GM18867 (cell line): ENCODE measurements around the gene MRPL28.
"Not testable (repeated sequence)": the region's sequence is repeated elsewhere in the genome, so short reads cannot be mapped to it uniquely, and the experiment has no call there.

ENCODE experiments used
- ATAC-seq: cut with Tn5 transposase; IDR thresholded peaks from one replicate; pipeline ENCODE4 v1.9.1; 2021; ENCODE audit warnings: mild to moderate bottlenecking, moderate library complexity; ENCODE audit not compliant: unreplicated experiment

Gene MRPL28

GRCh38 chr16:370443-370842, at the start of gene MRPL28:
Gene MRPL28, minus strand, starts transcription at chr16:370538. Its CDS starts 320 bp downstream, at chr16:370218.
- ATAC-seq: peak; percentile 79

- ATAC-seq: not testable (repeated sequence)
Observed at GRCh38 chr16:415170-415498, 44.8 kb upstream of the MRPL28 start.

DNA sequence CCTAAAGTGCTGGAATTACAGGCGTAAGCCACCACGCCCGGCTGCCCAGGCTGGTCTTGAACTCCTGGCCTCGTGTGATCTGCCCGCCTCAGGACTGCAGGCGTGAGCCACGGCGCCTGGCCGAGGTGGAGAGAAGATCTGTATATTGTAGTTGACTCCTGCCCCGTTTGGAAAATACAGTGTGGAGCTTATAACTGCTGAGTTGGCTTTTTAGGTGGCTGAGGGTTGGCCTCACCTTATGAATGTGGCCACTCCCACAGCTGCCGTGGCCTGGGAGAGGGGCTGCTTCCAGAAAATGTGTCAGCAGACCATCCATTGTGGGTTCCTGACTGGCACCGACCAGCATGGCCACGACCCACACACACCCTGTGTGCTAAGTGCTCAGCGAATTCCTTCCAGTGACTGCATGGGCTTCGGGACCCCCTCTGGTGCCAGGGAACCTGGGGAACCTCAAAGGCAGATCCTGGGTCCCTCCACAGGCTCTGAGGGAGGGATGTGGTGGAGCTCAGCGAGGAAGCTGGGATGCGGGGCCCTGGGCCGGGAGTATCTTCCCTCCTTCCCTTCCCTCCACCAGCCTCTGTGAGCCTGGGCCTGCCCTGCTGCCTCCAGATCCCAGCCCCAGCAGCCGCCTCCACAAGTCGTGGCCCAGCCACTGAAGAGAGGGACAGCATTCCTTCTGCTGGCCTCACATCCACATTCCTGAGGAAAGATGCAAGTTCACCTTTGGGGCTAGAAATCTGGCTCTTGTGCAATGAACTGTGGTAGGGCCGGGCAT, 44.2 kb upstream of the MRPL28 start:
- no peak for ATAC-seq

DNA sequence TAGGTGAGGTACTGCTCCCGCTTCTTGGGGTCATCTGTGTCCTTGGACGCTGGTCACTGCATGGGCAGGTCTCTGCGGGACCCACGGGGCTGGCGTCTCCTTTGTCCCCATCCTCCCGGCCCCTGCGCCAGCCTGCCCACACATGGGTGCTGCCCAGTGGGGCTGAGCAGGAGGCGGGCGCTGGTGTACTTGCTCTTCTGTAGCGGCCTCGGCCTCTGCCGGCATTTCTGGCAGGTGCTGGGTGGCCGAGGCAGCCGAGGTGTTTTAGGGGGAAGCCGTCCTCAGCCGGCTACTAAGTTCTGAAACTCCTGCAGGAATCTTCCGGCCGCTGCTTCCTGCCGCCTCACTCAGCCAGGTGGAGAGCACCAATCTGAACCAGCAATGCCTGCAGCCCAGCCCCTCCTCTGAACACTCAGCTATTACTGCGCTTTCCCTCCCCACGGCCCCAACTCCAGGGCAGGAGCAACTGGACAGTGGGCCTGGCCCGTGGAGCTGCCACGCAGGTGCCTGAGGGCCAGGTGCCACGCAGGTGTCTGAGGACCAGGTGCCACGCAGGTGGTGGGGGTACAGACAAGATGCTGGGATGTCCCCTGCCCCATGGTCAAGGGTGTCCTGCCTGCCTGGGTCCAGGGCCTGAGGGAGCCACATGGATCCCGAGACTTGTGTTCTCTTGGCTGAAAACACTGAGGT, 41.4 kb upstream of the MRPL28 start:
- no peak for ATAC-seq

- no peak for ATAC-seq
Observed at GRCh38 chr16:410516-411178, 40.3 kb upstream of the MRPL28 start.

DNA sequence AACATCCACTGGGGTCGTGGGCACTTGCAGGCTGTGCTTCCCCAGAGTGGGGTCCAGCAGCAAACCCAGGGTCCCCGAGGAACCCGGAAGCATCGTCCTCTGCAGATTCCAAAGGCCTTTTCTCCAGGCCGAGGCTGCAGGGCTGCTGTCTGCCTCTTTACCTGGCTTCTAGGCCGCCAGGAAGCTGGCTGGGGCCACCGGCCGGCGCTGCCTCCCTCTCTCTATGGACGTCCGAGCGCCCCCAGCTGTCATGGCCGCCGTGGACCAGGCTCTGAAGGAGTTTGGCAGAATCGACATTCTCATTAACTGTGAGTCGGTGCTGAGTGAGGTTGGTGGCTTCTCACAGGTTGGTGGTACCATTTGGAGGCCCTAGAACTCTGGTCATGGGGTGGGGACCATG, 36.9 kb upstream of the MRPL28 start:
- ATAC-seq: no peak

DNA sequence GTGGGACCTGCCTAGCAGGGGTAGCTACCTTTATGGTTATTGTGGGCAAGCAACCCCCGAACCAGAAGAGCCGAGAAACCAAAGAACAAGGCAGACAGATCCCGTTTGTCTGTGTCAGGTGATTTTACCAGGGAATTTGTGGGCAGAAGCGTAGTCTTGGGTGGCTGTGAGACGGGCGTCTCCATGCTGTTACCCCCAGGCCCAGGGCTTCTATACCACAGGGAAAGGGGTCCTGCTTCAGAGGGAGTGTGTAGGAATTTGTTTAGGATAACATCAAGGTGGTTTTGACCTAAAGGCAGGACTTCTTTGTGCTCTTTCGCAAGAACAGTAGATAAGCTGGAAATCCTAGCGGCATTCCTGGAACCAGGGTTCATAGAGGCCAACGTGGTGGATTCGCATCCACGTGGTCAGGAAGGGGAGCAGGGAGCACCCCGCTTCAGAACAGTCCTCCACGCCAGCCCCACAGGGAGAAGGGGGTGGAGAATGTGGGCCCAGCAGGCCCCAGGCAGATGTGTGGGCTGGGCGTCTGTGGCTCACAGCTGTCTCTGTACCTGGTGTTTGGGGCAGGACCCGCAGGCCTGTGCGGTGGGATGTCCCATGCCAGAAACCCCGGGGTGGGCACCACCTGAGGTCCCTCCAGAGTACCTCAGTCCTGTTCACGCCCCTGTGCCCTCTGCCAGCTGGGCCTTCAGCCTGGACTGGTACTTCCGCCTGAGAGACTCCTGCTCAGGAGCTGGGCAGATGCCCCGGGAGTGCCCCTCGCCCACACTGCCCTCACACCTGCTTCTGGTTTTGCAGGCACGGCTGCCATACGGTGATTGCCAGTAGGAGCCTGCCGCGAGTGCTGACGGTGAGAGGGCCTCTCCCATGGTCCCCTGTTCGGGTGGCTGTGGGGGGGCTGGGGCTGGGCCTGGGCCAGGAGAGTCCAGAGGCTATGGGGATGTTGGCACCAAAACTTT, 35.5 kb upstream of the MRPL28 start:
- no peak for ATAC-seq

DNA sequence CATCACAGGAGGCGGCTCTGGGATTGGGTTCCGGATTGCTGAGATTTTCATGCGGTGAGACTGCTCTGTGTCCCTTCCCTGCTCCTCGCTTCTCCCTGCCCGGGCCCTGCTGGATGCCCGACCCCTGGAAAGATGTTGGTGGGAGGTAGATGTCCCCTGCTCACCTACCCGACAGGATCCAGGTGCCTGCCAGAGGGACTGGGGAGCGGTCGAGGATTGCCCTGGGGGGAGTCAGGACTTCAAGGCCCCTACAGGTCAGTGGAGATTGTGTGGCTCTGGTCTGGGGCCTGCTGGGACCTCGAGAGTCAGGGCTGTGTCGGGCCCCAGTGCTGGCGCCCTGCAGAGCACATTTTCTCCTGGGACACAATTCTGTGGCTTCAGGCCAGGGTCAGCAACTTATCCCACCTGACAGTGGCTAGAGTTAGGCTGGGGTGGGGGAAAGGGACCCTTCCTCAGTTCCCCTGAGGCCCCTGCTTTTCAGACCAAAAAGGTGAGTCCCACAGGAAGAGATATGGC, 34.7 kb upstream of the MRPL28 start:
- no peak for ATAC-seq

DNA sequence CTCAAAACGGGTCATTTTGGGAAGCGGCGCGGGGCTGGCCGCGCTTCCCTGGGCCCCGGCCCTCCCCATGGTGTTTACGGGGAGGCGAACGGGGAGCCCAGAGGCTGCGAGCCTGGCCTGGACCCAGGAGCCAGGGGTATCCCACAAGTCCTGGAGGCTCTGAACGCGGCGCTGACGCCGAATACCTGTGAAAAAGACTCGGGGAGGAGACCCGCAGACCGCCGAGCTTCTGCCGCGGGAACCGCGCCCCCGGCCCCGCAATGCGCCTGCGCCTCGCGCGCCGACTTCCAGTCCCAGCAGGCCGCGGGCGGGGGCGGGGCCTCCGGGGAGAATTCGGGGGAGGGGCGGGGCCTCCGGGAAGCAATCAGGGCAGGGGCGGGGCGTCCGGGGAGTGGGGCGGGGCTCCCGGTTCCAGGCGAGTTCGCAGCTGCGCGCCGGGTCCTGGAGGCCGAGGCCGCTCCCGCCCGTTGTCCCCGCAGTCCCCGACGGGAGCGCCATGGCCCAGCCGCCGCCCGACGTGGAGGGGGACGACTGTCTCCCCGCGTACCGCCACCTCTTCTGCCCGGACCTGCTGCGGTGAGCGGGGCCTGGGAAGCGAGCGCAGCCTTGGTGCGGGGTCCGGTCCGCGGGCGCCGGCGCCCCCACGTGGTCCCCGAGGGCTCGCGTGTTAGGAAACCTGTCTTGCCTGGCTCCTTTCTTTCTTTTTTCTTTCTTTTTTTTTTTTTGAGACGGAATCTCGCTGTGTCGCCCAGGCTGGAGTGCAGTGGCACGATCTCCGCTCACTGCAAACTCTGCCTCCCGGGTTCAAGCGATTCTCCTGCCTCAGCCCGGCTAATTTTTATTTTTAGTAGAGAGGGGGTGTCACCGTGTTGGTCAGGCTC, 31.4 kb upstream of the MRPL28 start, which contains the start of gene DECR2:
Gene DECR2, plus strand, starts transcription at position 418 of the 881 bp plus-strand sequence. Its CDS starts 79 bp downstream, at position 497.
- peak; percentile 49 for ATAC-seq

GRCh38 chr16:400061-400591, 29.8 kb upstream of the MRPL28 start:
- ATAC-seq: no peak

DNA sequence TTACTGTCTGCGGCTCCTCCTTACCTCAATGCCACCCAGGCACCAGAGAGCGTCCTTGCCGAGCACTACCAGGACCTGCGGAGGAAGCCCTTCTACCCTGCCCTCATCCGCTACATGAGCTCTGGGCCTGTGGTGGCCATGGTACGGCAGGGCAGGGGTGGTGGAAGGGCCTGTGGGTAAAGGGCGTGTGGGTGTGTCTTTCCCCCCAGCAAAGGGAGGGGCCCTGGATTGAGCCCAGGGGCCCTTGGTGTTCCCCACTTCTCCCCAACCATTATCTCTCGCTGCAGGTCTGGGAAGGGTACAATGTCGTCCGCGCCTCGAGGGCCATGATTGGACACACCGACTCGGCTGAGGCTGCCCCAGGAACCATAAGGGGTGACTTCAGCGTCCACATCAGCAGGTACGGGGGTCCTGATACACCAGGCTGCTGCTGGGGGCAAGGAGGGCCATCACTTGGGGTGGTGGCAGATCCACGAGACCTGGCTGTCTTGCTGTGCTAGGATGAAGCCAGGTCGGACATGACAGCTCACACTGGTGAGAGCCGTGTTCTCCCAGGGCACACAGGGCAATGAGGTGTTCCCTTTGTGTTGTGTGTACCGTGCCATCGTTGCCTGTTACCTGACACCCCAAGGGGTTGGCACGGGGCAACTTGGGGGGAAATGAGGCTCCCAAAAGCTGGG, 29.1 kb upstream of the MRPL28 start:
- no peak for ATAC-seq

- no peak for ATAC-seq
Observed at GRCh38 chr16:398561-399339, 28.4 kb upstream of the MRPL28 start.

DNA sequence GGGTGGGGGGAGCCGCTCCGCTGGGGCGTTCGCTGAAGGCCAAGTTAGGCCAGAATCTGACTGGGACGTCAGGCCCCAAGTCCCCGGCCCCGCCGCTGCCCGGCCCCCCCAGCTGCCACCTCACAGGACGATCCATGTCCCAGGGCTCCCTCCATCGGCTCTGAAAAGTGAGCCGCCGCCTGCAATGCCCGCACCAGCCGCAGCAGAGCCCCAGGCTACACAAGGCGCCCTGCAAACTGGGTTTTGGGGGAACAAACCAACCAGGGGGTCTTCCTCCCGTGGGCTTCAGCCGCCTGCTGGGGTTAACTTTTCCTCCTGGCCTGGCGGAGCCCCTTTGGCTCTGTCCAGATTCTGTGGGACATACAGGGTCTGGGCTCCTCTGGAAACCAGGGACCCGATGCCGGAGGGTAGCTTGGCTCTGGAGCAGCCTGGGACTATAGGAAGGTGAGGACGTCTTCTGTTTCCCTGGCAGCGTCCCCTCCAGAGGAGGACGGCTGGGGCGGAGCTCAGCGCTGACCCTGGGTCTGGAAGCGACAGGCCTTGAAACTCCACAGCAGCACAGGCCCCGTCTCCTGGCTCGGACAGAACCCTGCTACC, 27.5 kb upstream of the MRPL28 start:
- ATAC-seq: no peak

DNA sequence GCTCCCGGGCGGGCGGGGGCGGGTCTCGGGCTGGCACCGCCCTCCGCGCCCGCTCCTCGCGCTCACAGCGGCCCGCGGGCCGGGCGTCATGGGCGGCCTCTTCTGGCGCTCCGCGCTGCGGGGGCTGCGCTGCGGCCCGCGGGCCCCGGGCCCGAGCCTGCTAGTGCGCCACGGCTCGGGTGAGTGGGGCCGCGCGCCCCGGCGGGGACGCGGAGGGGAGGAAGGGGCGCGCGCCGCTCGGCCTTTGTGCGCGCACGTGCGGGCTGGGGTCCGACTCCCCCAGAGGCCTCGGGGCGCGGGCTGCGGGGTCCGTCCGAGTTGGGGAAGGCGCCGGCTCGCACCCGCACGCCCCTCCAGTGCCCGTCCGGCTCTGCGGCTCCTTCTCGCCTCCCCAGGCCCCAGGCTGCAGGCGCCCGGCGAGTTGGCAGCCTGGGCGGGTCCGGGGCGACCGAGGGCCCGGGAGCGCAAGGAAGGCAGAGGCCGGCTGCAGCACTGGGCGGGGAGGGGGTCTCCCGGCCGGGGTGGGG, 26.9 kb upstream of the MRPL28 start, which contains the start of gene NME4:
Gene NME4, plus strand, starts transcription at position 65 of the 527 bp plus-strand sequence. Its CDS starts 24 bp downstream, at position 89.
- ATAC-seq: no peak

DNA sequence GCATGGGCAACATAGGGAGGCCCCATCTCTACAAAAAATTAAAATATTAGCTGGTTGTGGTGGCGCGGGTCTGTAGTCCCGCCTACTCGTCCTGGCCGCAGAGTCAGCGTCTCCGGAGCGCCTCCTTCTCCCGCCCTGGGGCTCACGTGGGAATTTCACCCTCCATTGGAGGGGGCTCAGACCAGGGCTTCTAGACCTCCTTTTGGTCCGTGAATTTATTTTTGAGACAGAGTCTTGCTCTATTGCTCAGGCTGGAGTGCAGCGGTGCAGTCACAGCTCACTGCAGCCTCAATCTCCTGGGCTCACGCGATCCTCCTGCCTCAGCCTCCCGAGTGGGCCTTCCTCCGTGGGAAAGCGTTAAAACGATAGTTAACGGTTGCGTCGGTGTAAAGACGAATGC, 26.3 kb upstream of the MRPL28 start:
- no peak for ATAC-seq

DNA sequence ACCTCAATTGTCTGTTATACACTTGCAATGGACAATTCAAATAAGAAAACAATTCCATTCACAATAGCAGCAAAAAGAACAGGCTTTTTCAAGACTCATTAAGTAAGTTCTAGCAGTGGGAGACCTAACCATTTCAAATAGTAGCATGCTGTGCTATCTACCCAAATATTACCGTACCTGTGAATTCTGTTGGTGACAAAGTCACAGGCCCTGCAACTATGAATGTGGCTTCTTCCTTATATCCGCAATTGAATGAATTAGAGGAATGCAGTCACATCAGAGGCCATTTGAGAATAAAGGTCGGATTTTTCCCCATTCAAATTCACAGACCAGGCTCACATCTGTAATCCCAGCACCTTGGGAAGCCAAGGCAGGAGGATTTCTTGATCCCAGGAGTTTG, 25.9 kb upstream of the MRPL28 start:
- ATAC-seq: no peak

- no peak for ATAC-seq
Observed at GRCh38 chr16:392450-393030, 22.2 kb upstream of the MRPL28 start.
